OCI-LY1 (cell line): ENCODE results near the gene RASGRF2.
"Not testable (repeated sequence)": the region's sequence is repeated elsewhere in the genome, so short reads cannot be mapped to it uniquely, and the experiment has no call there.

Source experiments
- H2AFZ ChIP-seq: fragments of 200-600 bp; sonication (generic), shearing (Covaris generic); 2 replicates; pipeline ENCODE4 v1.6.0; 2014; ENCODE audit warnings: antibody characterized with exemption, mild to moderate bottlenecking, low read length
- H3F3A ChIP-seq: fragments of 200-600 bp; sonication (generic), shearing (Covaris generic); 2 replicates; pipeline ENCODE4 v1.6.0; 2014; ENCODE audit warnings: mild to moderate bottlenecking, antibody characterized with exemption, low read length, moderate library complexity; ENCODE audit not compliant: insufficient read depth
- H3K27ac ChIP-seq: fragments of 200-600 bp; sonication (generic); 2 replicates; pipeline ENCODE4 v1.5.1; 2014; ENCODE audit warnings: low read length, mixed run types, mild to moderate bottlenecking, low read depth; ENCODE audit not compliant: poor library complexity, severe bottlenecking
- H3K27me3 ChIP-seq: fragments of 200-600 bp; sonication (generic); 2 replicates; pipeline ENCODE4 v1.6.0; 2014; ENCODE audit warnings: antibody characterized with exemption, mild to moderate bottlenecking, low read length, moderate library complexity; ENCODE audit not compliant: insufficient read depth
- H3K36me3 ChIP-seq: fragments of 200-600 bp; sonication (generic); 2 replicates; pipeline ENCODE4 v1.6.1; 2014; ENCODE audit warnings: mild to moderate bottlenecking, antibody characterized with exemption, low read length, moderate library complexity, mixed read lengths; ENCODE audit not compliant: insufficient read depth
- H3K4me1 ChIP-seq: fragments of 200-600 bp; sonication (generic); 2 replicates; pipeline ENCODE4 v1.5.1; 2014; ENCODE audit warnings: mild to moderate bottlenecking, low read length, moderate library complexity; ENCODE audit not compliant: insufficient read depth, severe bottlenecking
- H3K4me2 ChIP-seq: fragments of 200-600 bp; sonication (generic), shearing (Covaris generic); 2 replicates; pipeline ENCODE4 v1.6.1; 2014; ENCODE audit warnings: low read length
- H3K4me3 ChIP-seq: fragments of 200-600 bp; sonication (generic); 2 replicates; pipeline ENCODE4 v1.5.1; 2014; ENCODE audit warnings: low read length, low read depth, mild to moderate bottlenecking, mixed read lengths; ENCODE audit not compliant: poor library complexity, severe bottlenecking
- H3K79me2 ChIP-seq: fragments of 200-600 bp; shearing (Covaris generic); 2 replicates; pipeline ENCODE4 v1.6.1; 2016; ENCODE audit warnings: mixed run types, low read length, mixed read lengths; ENCODE audit not compliant: insufficient read depth
- H3K9ac ChIP-seq: fragments of 200-600 bp; sonication (generic), shearing (Covaris generic); 2 replicates; pipeline ENCODE4 v1.6.1; 2014; ENCODE audit warnings: mild to moderate bottlenecking, low read length, mixed read lengths
- H3K9me2 ChIP-seq: fragments of 200-600 bp; sonication (generic), shearing (Covaris generic); 2 replicates; pipeline ENCODE4 v1.6.1; 2014; ENCODE audit warnings: low read depth, mild to moderate bottlenecking, low read length, mixed read lengths
- H3K9me3 ChIP-seq: fragments of 200-600 bp; shearing (Covaris generic); 2 replicates; pipeline ENCODE4 v1.6.1; 2014; ENCODE audit warnings: low read length, mixed read lengths
- H4K20me1 ChIP-seq: fragments of 200-600 bp; sonication (generic), shearing (Covaris generic); 2 replicates; pipeline ENCODE4 v1.6.0; 2016; ENCODE audit warnings: mild to moderate bottlenecking, low read length; ENCODE audit not compliant: insufficient read depth
- CTCF ChIP-seq: fragments of 200-600 bp; sonication (generic), shearing (Covaris generic); IDR thresholded peaks from 2 replicates; pipeline ENCODE4 v1.5.1; 2017; ENCODE audit warnings: mild to moderate bottlenecking, antibody characterized with exemption, low read length, moderate library complexity, mixed read lengths
- EZH2 ChIP-seq: fragments of 200-600 bp; sonication (generic), shearing (Covaris generic); IDR thresholded peaks from 2 replicates; pipeline ENCODE4 v1.8.0; 2017; ENCODE audit warnings: borderline replicate concordance, mixed run types, mild to moderate bottlenecking, antibody characterized with exemption, low read length, moderate library complexity, mixed read lengths

Gene RASGRF2

GRCh38 chr5:81269751-81270393, 309.7 kb downstream of the RASGRF2 start:
- Histone ChIP-seq H3K27me3 (no peaks in the 10 kb centered on the region), H3K27ac (peak overlapping the region; percentile 61), H3K4me1 (peaks cover 24% of the 10 kb centered on the region), H3K9me2 (no peaks in the 10 kb centered on the region), H3K79me2 (no peaks in the 10 kb centered on the region), H3K4me3 (no peak overlapping the region), H3K9me3 (no peaks in the 10 kb centered on the region), H4K20me1 (no peaks in the 10 kb centered on the region), H3K4me2 (peak overlapping the region; percentile 10; the same call in 1 of the 2 replicates), H3K36me3 (no peaks in the 10 kb centered on the region), H2AFZ (no peak overlapping the region), H3F3A (no peaks in the 10 kb centered on the region), H3K9ac (no peak overlapping the region)
- no peak for TF ChIP-seq EZH2
- TF ChIP-seq CTCF: no peak

GRCh38 chr5:81270394-81271027, 310.3 kb downstream of the RASGRF2 start:
- H3K9me3 ChIP-seq, H3F3A ChIP-seq, H3K79me2 ChIP-seq, H4K20me1 ChIP-seq, H3K9ac ChIP-seq, H3K4me3 ChIP-seq, H3K27me3 ChIP-seq, H3K9me2 ChIP-seq, H2AFZ ChIP-seq, H3K36me3 ChIP-seq: not testable (repeated sequence)
- peak overlapping the region; percentile 61 for H3K27ac ChIP-seq
- peak overlapping the region; percentile 16; the same call in 1 of the 2 replicates for H3K4me2 ChIP-seq
- peaks cover 24% of the 10 kb centered on the region for H3K4me1 ChIP-seq
